ENCODE results near the gene LPCAT1.

- no peak for TF ChIP-seq POLR2A (IDR thresholded peaks at IDR 0.05)
- TF ChIP-seq, protein P1, sequence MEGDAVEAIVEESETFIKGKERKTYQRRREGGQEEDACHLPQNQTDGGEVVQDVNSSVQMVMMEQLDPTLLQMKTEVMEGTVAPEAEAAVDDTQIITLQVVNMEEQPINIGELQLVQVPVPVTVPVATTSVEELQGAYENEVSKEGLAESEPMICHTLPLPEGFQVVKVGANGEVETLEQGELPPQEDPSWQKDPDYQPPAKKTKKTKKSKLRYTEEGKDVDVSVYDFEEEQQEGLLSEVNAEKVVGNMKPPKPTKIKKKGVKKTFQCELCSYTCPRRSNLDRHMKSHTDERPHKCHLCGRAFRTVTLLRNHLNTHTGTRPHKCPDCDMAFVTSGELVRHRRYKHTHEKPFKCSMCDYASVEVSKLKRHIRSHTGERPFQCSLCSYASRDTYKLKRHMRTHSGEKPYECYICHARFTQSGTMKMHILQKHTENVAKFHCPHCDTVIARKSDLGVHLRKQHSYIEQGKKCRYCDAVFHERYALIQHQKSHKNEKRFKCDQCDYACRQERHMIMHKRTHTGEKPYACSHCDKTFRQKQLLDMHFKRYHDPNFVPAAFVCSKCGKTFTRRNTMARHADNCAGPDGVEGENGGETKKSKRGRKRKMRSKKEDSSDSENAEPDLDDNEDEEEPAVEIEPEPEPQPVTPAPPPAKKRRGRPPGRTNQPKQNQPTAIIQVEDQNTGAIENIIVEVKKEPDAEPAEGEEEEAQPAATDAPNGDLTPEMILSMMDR (IDR thresholded peaks at IDR 0.05) = no peak
Measured at GRCh38 chr5:1418238-1418920, 105.4 kb downstream of the LPCAT1 start.

All from breast epithelium (tissue), 3 donors.